Loucy (cell line): ENCODE results near the gene SPPL2C.

Experiments used
- H2AFZ ChIP-seq: fragments of 200-600 bp; sonication (generic); 2 replicates; pipeline ENCODE4 v1.6.0; 2016; ENCODE audit warnings: antibody characterized with exemption, mild to moderate bottlenecking, low read length, moderate library complexity
- H3F3A ChIP-seq: fragments of 200-600 bp; 2 replicates; pipeline ENCODE4 v1.6.0; 2016; ENCODE audit warnings: antibody characterized with exemption, low read depth, mild to moderate bottlenecking
- H3K27me3 ChIP-seq: fragments of 200-600 bp; sonication (generic); 2 replicates; pipeline ENCODE4 v1.6.1; 2014; ENCODE audit warnings: low read length, mild to moderate bottlenecking; ENCODE audit not compliant: insufficient read depth, poor library complexity, severe bottlenecking
- H3K36me3 ChIP-seq: fragments of 200-600 bp; sonication (generic); 2 replicates; pipeline ENCODE4 v1.6.1; 2016; ENCODE audit warnings: low read length; ENCODE audit not compliant: insufficient read depth
- H3K4me1 ChIP-seq: fragments of 200-600 bp; sonication (generic); 2 replicates; pipeline ENCODE4 v1.5.1; 2014; ENCODE audit warnings: low read length, mild to moderate bottlenecking; ENCODE audit not compliant: insufficient read depth, poor library complexity, severe bottlenecking
- H3K4me2 ChIP-seq: fragments of 200-600 bp; sonication (generic); 2 replicates; pipeline ENCODE4 v1.6.0; 2014; ENCODE audit warnings: antibody characterized with exemption, low read length, low read depth, mild to moderate bottlenecking; ENCODE audit not compliant: poor library complexity, severe bottlenecking
- H3K4me3 ChIP-seq: fragments of 200-600 bp; sonication (generic); 2 replicates; pipeline ENCODE4 v1.5.1; 2014; ENCODE audit warnings: low read length, mild to moderate bottlenecking, mixed read lengths; ENCODE audit not compliant: poor library complexity, severe bottlenecking
- H3K79me2 ChIP-seq: fragments of 200-600 bp; sonication (generic); 2 replicates; pipeline ENCODE4 v1.6.1; 2014; ENCODE audit warnings: low read length; ENCODE audit not compliant: insufficient read depth
- H3K9ac ChIP-seq: fragments of 200-600 bp; sonication (generic); 2 replicates; pipeline ENCODE4 v1.6.0; 2014; ENCODE audit warnings: mild to moderate bottlenecking, low read depth, low read length, moderate library complexity; ENCODE audit not compliant: poor library complexity, severe bottlenecking
- H3K9me2 ChIP-seq: fragments of 200-600 bp; sonication (generic); replicated peaks from 2 replicates; pipeline ENCODE4 v1.6.1; 2016; ENCODE audit warnings: low read depth, low read length, mixed read lengths
- H3K9me3 ChIP-seq: fragments of 200-600 bp; sonication (generic); 2 replicates; pipeline ENCODE4 v1.6.1; 2014; ENCODE audit warnings: mild to moderate bottlenecking, antibody characterized with exemption, low read length, low read depth; ENCODE audit not compliant: insufficient read depth
- H4K20me1 ChIP-seq: fragments of 200-600 bp; sonication (generic); 2 replicates; pipeline ENCODE4 v1.6.0; 2014; ENCODE audit warnings: antibody characterized with exemption, low read length, mild to moderate bottlenecking; ENCODE audit not compliant: insufficient read depth, poor library complexity, severe bottlenecking
- EZH2phosphoT487 ChIP-seq: fragments of 200-600 bp; IDR thresholded peaks from 2 replicates; pipeline ENCODE4 v1.6.1; 2018; ENCODE audit warnings: antibody characterized with exemption, mild to moderate bottlenecking, moderate library complexity, borderline replicate concordance
- TF ChIP-seq, protein P1 (sequence below): fragments of 200-600 bp; sonication (generic); conservative IDR thresholded peaks from 2 replicates; pipeline ENCODE4 v1.5.1; 2014; ENCODE audit warnings: mild to moderate bottlenecking, antibody characterized with exemption, low read length

Gene SPPL2C

DNA sequence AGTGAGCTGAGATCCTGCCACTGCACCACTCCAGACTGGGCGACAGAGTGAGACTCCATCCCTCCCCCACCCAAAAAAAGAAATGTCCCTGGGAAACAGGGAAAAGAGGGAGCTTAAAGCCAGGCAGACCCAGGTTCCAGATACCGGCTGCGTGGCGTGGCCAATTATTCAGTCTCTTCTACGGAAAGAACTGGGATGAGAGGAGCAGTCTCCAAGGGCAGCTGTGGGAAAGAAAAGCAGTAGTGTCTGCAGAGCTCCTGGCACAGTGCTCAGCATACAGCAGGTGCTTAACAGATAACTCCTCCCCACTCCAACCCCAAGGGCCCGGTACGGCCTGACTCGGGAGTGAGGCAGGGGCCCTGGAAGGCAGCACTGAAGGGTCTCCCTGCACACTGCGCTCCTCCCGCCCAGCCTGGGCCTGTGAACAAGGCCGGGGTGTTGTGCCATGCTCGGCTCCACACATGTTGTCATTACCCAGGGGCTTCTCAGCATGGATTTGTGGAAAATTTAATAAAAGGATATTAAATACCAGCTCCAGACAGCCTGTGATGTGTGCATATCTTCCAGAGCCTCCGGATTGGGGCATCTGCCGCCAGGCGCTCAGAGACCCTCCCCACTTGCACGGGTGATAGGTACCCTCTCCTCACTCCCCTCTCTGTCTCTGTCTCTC, 17.6 kb upstream of the SPPL2C start:
- H3K9me3 ChIP-seq: no peaks in the 10 kb centered on the region
- no peaks in the 10 kb centered on the region for H4K20me1 ChIP-seq
- H3K9ac ChIP-seq: no peak overlapping the region
- H3K4me2 ChIP-seq: no peak overlapping the region
- H3K36me3 ChIP-seq: no peaks in the 10 kb centered on the region
- H3F3A ChIP-seq: no peaks in the 10 kb centered on the region
- peaks cover 8% of the 10 kb centered on the region for H3K4me1 ChIP-seq
- no peaks in the 10 kb centered on the region for H3K9me2 ChIP-seq
- H2AFZ ChIP-seq: no peak overlapping the region
- H3K79me2 ChIP-seq: no peaks in the 10 kb centered on the region
- TF ChIP-seq EZH2phosphoT487: no peak
- TF ChIP-seq, protein P1, sequence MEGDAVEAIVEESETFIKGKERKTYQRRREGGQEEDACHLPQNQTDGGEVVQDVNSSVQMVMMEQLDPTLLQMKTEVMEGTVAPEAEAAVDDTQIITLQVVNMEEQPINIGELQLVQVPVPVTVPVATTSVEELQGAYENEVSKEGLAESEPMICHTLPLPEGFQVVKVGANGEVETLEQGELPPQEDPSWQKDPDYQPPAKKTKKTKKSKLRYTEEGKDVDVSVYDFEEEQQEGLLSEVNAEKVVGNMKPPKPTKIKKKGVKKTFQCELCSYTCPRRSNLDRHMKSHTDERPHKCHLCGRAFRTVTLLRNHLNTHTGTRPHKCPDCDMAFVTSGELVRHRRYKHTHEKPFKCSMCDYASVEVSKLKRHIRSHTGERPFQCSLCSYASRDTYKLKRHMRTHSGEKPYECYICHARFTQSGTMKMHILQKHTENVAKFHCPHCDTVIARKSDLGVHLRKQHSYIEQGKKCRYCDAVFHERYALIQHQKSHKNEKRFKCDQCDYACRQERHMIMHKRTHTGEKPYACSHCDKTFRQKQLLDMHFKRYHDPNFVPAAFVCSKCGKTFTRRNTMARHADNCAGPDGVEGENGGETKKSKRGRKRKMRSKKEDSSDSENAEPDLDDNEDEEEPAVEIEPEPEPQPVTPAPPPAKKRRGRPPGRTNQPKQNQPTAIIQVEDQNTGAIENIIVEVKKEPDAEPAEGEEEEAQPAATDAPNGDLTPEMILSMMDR: no peak
- H3K4me3 ChIP-seq: no peak overlapping the region
- no peaks in the 10 kb centered on the region for H3K27me3 ChIP-seq

DNA sequence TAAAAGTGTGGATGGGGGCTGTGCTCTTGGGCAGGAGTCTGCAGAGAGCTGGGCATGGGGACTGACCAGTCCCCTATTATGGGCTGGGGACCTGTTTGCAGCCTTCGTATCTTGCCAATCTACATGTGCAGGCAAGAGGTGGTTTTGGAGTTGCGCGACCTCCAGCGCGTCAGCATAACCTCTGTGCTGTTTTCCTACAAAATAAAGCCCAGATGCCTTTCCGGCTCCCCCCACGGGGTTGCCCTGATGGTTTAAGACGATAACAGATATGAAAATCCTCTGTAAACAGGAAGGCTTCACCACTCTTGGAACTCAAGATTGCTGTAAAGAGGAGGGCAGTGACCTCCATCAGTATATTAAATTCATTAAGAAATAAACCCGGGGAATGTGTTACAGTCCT, 16.5 kb upstream of the SPPL2C start:
- Histone ChIP-seq H3K4me3 (no peak overlapping the region), H3K9ac (no peak overlapping the region), H3K36me3 (no peaks in the 10 kb centered on the region), H4K20me1 (no peaks in the 10 kb centered on the region), H2AFZ (no peak overlapping the region), H3K4me1 (peaks cover 8% of the 10 kb centered on the region), H3K4me2 (no peak overlapping the region), H3K9me2 (no peaks in the 10 kb centered on the region), H3K79me2 (no peaks in the 10 kb centered on the region), H3K27me3 (no peaks in the 10 kb centered on the region), H3K9me3 (no peaks in the 10 kb centered on the region), H3F3A (no peaks in the 10 kb centered on the region)
- TF ChIP-seq EZH2phosphoT487: no peak
- TF ChIP-seq, protein P1: no peak

DNA sequence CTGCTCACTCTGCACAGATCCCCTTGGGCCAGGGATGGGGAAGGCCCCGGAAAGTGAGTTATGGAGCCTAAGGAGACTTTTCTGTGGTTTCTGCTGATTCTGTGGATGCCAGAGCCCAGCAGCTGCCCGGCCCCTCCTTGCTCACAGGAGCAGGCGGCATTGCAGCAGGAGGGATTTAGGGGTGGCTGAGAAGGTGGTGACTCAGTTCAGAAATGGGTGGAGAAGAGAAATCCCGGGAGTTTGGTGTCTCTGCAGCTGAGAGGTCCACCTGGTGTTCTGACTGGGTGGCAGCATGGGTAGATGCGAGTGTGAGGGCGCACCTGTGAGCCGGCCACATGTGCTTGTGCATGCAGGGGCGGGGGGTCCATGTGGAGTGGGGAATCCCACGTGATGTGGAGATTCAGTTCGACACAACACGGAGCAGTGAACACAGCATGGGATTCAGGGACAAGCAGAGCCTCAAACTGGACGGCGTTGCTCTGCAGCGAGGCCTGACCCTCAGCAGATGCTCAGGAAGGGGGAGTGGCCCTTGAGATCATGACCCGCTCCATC, 16.0 kb upstream of the SPPL2C start:
- no peak overlapping the region for H3K9ac ChIP-seq
- H3K79me2 ChIP-seq: no peaks in the 10 kb centered on the region
- no peaks in the 10 kb centered on the region for H3K9me2 ChIP-seq
- no peaks in the 10 kb centered on the region for H3F3A ChIP-seq
- no peak overlapping the region for H2AFZ ChIP-seq
- H3K9me3 ChIP-seq: no peaks in the 10 kb centered on the region
- TF ChIP-seq, protein P1: no peak
- no peak for TF ChIP-seq EZH2phosphoT487
- peaks cover 4% of the 10 kb centered on the region for H3K4me1 ChIP-seq
- H3K27me3 ChIP-seq: no peaks in the 10 kb centered on the region
- H3K36me3 ChIP-seq: no peaks in the 10 kb centered on the region
- H3K4me3 ChIP-seq: no peak overlapping the region
- H4K20me1 ChIP-seq: no peaks in the 10 kb centered on the region
- H3K4me2 ChIP-seq: no peak overlapping the region
